GM12864 (cell line): ENCODE results near the gene TET2.
A peak's percentile ranks its signal among the peaks of the same experiment; 100 is the strongest.

Source experiments
- DNase-seq: peaks from one replicate; pipeline ENCODE4 v3.0.0-alpha.2; 2011; ENCODE audit warnings: low read depth
- H3K4me3 ChIP-seq: 2 replicates; pipeline ENCODE4 v1.5.1; 2011; ENCODE audit warnings: mild to moderate bottlenecking, low read depth, low read length, control low read depth
- TF ChIP-seq, protein P1 (sequence below): IDR thresholded peaks from 2 replicates; pipeline ENCODE4 v1.5.1; 2011; ENCODE audit warnings: low read depth, mild to moderate bottlenecking, moderate library complexity, low read length, control low read depth, inconsistent platforms; ENCODE audit errors: missing control alignments

TET2 gene

DNA sequence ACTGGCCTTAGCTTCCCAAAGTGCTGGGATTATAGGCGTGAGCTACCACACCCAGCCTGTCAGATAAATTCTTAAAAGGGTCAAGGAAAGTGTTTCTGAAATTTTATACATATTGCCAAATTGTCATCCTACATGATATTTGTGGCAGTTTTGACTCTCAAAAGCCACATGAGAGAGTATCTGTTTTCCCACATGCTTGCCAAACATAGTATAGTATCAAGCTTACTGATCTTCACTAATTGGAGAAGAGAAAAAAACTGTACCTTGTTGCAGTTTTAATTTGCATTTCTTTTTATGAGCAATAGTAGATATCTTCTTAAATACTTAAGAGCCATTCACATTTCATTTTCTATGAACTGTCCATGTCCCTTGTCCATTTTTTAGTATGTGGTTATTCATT, 83.6 kb downstream of the TET2 start:
- TF ChIP-seq, protein P1, sequence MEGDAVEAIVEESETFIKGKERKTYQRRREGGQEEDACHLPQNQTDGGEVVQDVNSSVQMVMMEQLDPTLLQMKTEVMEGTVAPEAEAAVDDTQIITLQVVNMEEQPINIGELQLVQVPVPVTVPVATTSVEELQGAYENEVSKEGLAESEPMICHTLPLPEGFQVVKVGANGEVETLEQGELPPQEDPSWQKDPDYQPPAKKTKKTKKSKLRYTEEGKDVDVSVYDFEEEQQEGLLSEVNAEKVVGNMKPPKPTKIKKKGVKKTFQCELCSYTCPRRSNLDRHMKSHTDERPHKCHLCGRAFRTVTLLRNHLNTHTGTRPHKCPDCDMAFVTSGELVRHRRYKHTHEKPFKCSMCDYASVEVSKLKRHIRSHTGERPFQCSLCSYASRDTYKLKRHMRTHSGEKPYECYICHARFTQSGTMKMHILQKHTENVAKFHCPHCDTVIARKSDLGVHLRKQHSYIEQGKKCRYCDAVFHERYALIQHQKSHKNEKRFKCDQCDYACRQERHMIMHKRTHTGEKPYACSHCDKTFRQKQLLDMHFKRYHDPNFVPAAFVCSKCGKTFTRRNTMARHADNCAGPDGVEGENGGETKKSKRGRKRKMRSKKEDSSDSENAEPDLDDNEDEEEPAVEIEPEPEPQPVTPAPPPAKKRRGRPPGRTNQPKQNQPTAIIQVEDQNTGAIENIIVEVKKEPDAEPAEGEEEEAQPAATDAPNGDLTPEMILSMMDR = no peak
- no peak overlapping the region for H3K4me3 ChIP-seq
- DNase-seq = no peak

DNA sequence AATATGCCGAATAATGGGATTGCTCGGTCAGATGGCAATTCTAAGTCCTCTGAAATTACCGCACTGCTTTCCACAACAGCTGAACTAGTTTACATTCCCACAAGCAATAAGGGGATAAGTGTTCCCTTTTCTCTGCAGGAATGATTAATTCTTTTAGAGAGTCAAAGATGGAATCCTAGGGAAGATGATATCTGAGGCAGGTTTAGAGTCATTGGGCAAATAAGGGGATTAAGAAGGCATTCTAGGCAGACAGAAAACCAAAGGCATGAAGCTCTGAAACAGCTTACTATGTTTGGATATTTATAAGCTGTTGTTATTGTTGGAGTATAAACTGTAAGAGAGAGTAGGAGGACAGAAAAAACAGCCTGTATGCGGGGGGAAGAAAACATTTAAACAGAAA, 85.7 kb downstream of the TET2 start:
- no peak for DNase-seq
- H3K4me3 ChIP-seq = no peak overlapping the region
- TF ChIP-seq, protein P1 = no peak

DNA sequence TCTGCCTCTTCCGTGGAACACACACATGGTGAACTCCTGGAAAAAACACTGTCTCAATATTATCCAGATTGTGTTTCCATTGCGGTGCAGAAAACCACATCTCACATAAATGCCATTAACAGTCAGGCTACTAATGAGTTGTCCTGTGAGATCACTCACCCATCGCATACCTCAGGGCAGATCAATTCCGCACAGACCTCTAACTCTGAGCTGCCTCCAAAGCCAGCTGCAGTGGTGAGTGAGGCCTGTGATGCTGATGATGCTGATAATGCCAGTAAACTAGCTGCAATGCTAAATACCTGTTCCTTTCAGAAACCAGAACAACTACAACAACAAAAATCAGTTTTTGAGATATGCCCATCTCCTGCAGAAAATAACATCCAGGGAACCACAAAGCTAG, 87.9 kb downstream of the TET2 start:
- TF ChIP-seq, protein P1 = no peak
- DNase-seq = no peak
- no peak overlapping the region for H3K4me3 ChIP-seq

DNA sequence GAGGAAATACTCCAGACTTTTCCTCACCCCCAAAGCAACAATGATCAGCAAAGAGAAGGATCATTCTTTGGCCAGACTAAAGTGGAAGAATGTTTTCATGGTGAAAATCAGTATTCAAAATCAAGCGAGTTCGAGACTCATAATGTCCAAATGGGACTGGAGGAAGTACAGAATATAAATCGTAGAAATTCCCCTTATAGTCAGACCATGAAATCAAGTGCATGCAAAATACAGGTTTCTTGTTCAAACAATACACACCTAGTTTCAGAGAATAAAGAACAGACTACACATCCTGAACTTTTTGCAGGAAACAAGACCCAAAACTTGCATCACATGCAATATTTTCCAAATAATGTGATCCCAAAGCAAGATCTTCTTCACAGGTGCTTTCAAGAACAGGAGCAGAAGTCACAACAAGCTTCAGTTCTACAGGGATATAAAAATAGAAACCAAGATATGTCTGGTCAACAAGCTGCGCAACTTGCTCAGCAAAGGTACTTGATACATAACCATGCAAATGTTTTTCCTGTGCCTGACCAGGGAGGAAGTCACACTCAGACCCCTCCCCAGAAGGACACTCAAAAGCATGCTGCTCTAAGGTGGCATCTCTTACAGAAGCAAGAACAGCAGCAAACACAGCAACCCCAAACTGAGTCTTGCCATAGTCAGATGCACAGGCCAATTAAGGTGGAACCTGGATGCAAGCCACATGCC, 89.7 kb downstream of the TET2 start:
- TF ChIP-seq, protein P1 = no peak
- no peak overlapping the region for H3K4me3 ChIP-seq
- peak; percentile 63 for DNase-seq

GRCh38 chr4:105236916-105237311, 90.2 kb downstream of the TET2 start:
- TF ChIP-seq, protein P1 = no peak
- DNase-seq = no peak
- H3K4me3 ChIP-seq = no peak overlapping the region

DNA sequence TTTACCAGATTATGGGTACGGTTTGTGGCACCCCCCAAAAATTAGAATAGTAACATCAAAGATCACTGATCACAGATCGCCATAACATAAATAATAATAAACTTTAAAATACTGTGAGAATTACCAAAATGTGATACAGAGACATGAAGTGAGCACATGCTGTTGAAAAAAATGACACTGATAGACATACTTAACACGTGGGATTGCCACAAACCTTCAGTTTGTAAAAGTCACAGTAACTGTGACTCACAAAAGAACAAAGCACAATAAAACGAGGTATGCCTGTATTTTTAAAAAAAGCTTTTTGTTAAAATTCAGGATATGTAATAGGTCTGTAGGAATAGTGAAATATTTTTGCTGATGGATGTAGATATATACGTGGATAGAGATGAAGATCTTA, 93.4 kb downstream of the TET2 start:
- TF ChIP-seq, protein P1 = no peak
- H3K4me3 ChIP-seq = no peak overlapping the region
- DNase-seq = no peak

DNA sequence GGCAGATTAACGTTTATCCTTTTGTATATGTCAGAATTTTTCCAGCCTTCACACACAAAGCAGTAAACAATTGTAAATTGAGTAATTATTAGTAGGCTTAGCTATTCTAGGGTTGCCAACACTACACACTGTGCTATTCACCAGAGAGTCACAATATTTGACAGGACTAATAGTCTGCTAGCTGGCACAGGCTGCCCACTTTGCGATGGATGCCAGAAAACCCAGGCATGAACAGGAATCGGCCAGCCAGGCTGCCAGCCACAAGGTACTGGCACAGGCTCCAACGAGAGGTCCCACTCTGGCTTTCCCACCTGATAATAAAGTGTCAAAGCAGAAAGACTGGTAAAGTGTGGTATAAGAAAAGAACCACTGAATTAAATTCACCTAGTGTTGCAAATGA, 94.8 kb downstream of the TET2 start:
- no peak overlapping the region for H3K4me3 ChIP-seq
- no peak for DNase-seq
- TF ChIP-seq, protein P1 = no peak
